Osteocyte (in vitro differentiated cells): Measurements from ENCODE around the gene PDE11A. TPM values are rescaled to one million over a fixed set of nuclear protein-coding genes. Genes with fewer than 3 reads are reported as not detected.
A peak's percentile ranks its signal among the peaks of the same experiment; 100 is the strongest.

Experiments used
- DNase-seq: peaks from one replicate; pipeline ENCODE4 v3.0.0; 2021; ENCODE audit warnings: mixed read lengths; ENCODE audit not compliant: unreplicated experiment; ENCODE audit errors: extremely low spot score
- H3K27ac Mint-ChIP-seq: one replicate; pipeline ENCODE4 v1.8.0; 2021; ENCODE audit warnings: mild to moderate bottlenecking, mixed read lengths; ENCODE audit not compliant: unreplicated experiment
- H3K27me3 Mint-ChIP-seq: one replicate; pipeline ENCODE4 v1.8.0; 2021; ENCODE audit warnings: mixed read lengths; ENCODE audit not compliant: unreplicated experiment
- H3K36me3 Mint-ChIP-seq: one replicate; pipeline ENCODE4 v1.8.0; 2021; ENCODE audit warnings: mixed read lengths; ENCODE audit not compliant: unreplicated experiment
- H3K4me1 Mint-ChIP-seq: one replicate; pipeline ENCODE4 v1.8.0; 2021; ENCODE audit warnings: mixed read lengths; ENCODE audit not compliant: unreplicated experiment
- H3K4me3 Mint-ChIP-seq: one replicate; pipeline ENCODE4 v1.8.0; 2021; ENCODE audit warnings: mild to moderate bottlenecking, moderate library complexity, mixed read lengths; ENCODE audit not compliant: unreplicated experiment
- H3K9me3 Mint-ChIP-seq: one replicate; pipeline ENCODE4 v1.8.0; 2021; ENCODE audit warnings: mixed read lengths; ENCODE audit not compliant: unreplicated experiment
- CTCF ChIP-seq: fragments of 200-600 bp; sonication (generic); IDR thresholded peaks from 2 replicates; pipeline ENCODE4 v1.5.0; 2021; ENCODE audit warnings: antibody characterized with exemption, mild to moderate bottlenecking, moderate library complexity
- total RNA-seq: library from RNA; stranded (reverse); gene quantifications from 2 replicates; pipeline ENCODE4 v1.2.1, GENCODE V29; 2021

Gene PDE11A
- total RNA-seq, 1 donor from 2014 or later: 0.05 TPM

- H3K36me3 Mint-ChIP-seq: no peaks in the 10 kb centered on the region
- no peaks in the 10 kb centered on the region for H3K4me1 Mint-ChIP-seq
- TF ChIP-seq CTCF: no peak
- no peak overlapping the region for H3K27ac Mint-ChIP-seq
- no peak for DNase-seq
- no peaks in the 10 kb centered on the region for H3K9me3 Mint-ChIP-seq
- no peak overlapping the region for H3K4me3 Mint-ChIP-seq
- H3K27me3 Mint-ChIP-seq: no peaks in the 10 kb centered on the region
Observed at GRCh38 chr2:177914247-177914646, 158.3 kb downstream of the PDE11A start.

GRCh38 chr2:177909962-177910361, 162.6 kb downstream of the PDE11A start:
- no peak for TF ChIP-seq CTCF
- no peaks in the 10 kb centered on the region for H3K4me1 Mint-ChIP-seq
- no peaks in the 10 kb centered on the region for H3K36me3 Mint-ChIP-seq
- no peak for DNase-seq
- H3K4me3 Mint-ChIP-seq: no peak overlapping the region
- H3K27me3 Mint-ChIP-seq: peaks cover 3% of the 10 kb centered on the region
- H3K9me3 Mint-ChIP-seq: no peaks in the 10 kb centered on the region
- H3K27ac Mint-ChIP-seq: no peak overlapping the region

- DNase-seq: no peak
- Mint-ChIP-seq H3K9me3 (no peaks in the 10 kb centered on the region), H3K27ac (no peak overlapping the region), H3K27me3 (peaks cover 3% of the 10 kb centered on the region), H3K4me1 (no peaks in the 10 kb centered on the region), H3K36me3 (no peaks in the 10 kb centered on the region), H3K4me3 (no peak overlapping the region)
- TF ChIP-seq CTCF: no peak
Observed at GRCh38 chr2:177908824-177909223, 163.8 kb downstream of the PDE11A start.

- no peak for TF ChIP-seq CTCF
- H3K4me1 Mint-ChIP-seq: no peaks in the 10 kb centered on the region
- no peak for DNase-seq
Observed at GRCh38 chr2:177908182-177908581, 164.4 kb downstream of the PDE11A start.

GRCh38 chr2:177906041-177906718, 166.4 kb downstream of the PDE11A start:
- Mint-ChIP-seq H3K4me3 (no peak overlapping the region), H3K9me3 (no peaks in the 10 kb centered on the region), H3K27ac (no peak overlapping the region), H3K27me3 (peaks cover 3% of the 10 kb centered on the region), H3K36me3 (no peaks in the 10 kb centered on the region), H3K4me1 (no peaks in the 10 kb centered on the region)
- peak; percentile 87 for DNase-seq
- peak; percentile 69 for TF ChIP-seq CTCF

More at GRCh38 chr2:177908182-177908581, 164.4 kb downstream of the PDE11A start:
- no peaks in the 10 kb centered on the region for H3K9me3 Mint-ChIP-seq
- H3K4me3 Mint-ChIP-seq: no peak overlapping the region
- H3K27ac Mint-ChIP-seq: no peak overlapping the region
- H3K27me3 Mint-ChIP-seq: peaks cover 3% of the 10 kb centered on the region
- no peaks in the 10 kb centered on the region for H3K36me3 Mint-ChIP-seq
